SK-N-MC (cell line): ENCODE measurements around the gene TTC17.

ENCODE experiments used
- EZH2 ChIP-seq: fragments of 200-600 bp; sonication (generic); IDR thresholded peaks from one replicate; pipeline ENCODE4 v1.6.1; 2017; ENCODE audit warnings: antibody characterized with exemption
- FOXP2 ChIP-seq: optimal IDR thresholded peaks from 2 replicates; pipeline ENCODE3; 2011; ENCODE audit warnings: mild to moderate bottlenecking, moderate library complexity; ENCODE audit not compliant: insufficient read depth; ENCODE audit errors: extremely low read length, control extremely low read depth
- POLR2AphosphoS5 ChIP-seq: IDR thresholded peaks from 2 replicates; pipeline ENCODE4 v1.6.1; 2012; ENCODE audit warnings: mild to moderate bottlenecking, low read depth, low read length, borderline replicate concordance

DNA sequence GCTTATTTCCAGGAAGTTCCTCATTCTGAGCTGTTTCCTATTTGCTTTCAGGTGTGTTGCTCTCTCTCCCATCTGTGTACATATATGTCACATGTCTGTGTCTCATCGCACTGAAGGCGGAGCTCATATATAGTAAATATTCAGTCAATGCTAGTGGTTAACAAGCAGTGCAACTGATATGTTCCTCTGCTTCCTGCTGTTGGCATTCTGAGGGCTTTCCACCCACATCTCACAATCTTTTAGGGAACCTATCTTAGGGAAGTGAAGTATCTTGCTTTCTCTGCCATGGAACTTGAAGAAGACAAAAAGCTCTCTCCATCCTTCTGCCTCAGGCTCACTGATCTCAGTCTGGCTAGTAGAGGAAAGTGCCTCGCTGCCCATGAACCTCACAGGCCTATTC, 139.8 kb downstream of the TTC17 start:
- TF ChIP-seq EZH2 (no peak), POLR2AphosphoS5 (no peak), FOXP2 (no peak)
